ENCODE results near the gene HERC2. TPM values are rescaled to one million over a fixed set of nuclear protein-coding genes. Genes with fewer than 3 reads are reported as not detected.

Gene HERC2
- total RNA-seq, 1 donor from 2014 or later, result 55.3 TPM

- no peak for DNase-seq
- Histone ChIP-seq H3K4me3 (no peak overlapping the region), H3K36me3 (peaks cover 92% of the 10 kb centered on the region), H3K27ac (no peak overlapping the region), H3K4me1 (no peaks in the 10 kb centered on the region), H3K9me3 (no peaks in the 10 kb centered on the region), H3K27me3 (ENCODE audit: low read depth) (no peaks in the 10 kb centered on the region)
- ATAC-seq, result no peak
- intact Hi-C loops (cut with DNase I), result no loop called here
- TF ChIP-seq, protein P1, sequence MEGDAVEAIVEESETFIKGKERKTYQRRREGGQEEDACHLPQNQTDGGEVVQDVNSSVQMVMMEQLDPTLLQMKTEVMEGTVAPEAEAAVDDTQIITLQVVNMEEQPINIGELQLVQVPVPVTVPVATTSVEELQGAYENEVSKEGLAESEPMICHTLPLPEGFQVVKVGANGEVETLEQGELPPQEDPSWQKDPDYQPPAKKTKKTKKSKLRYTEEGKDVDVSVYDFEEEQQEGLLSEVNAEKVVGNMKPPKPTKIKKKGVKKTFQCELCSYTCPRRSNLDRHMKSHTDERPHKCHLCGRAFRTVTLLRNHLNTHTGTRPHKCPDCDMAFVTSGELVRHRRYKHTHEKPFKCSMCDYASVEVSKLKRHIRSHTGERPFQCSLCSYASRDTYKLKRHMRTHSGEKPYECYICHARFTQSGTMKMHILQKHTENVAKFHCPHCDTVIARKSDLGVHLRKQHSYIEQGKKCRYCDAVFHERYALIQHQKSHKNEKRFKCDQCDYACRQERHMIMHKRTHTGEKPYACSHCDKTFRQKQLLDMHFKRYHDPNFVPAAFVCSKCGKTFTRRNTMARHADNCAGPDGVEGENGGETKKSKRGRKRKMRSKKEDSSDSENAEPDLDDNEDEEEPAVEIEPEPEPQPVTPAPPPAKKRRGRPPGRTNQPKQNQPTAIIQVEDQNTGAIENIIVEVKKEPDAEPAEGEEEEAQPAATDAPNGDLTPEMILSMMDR (IDR thresholded peaks at IDR 0.05), result no peak
Observed at GRCh38 chr15:28120359-28120640, 201.7 kb downstream of the HERC2 start.

DNA sequence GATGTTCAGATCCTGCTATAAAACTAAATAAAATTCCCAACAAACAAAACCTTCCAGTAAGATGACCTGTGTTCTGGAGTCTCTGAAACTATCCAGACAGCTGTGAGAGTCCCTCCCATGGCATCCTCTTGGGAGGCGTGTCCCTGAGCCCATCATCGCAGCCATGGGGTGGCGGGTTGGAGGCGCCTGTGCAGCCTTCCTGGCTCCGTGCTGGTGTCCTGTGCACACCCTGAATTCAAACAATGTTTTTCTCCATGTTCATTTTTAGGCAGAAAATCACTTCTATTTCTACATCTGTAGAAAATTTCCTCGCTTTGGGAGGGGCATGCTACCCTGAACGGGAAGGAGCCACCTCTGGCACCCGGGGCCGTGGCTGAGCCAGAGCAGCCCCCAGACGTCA is 203.4 kb downstream of the HERC2 start:
- H3K36me3 ChIP-seq, result peaks cover 92% of the 10 kb centered on the region
- no peak for ATAC-seq
- intact Hi-C loops (cut with DNase I), result no loop called here

DNA sequence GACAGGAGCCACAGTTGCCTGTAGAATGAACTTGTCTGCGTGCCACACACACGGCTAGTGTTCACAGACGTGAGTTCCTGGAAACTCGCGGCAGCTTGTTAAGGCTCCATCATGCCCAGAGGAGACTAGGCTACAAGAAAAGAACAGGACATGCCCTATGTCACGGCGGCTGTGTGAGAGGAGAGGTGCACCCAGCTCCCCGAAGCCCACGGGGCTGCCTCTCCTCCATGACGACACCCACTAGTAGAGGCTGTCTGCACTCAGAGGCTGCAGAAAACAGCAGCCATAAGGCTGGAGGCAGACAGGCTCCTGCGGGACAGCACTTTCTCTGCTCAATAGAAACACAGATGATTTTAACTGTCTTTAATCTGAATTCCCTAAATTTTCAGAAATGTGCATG is 203.9 kb downstream of the HERC2 start:
- Histone ChIP-seq H3K27ac (no peak overlapping the region), H3K36me3 (peaks cover 92% of the 10 kb centered on the region), H3K4me3 (no peak overlapping the region), H3K4me1 (no peaks in the 10 kb centered on the region), H3K9me3 (no peaks in the 10 kb centered on the region), H3K27me3 (ENCODE audit: low read depth) (no peaks in the 10 kb centered on the region)
- intact Hi-C loops (cut with DNase I), result no loop called here
- no peak for ATAC-seq
- TF ChIP-seq, protein P1 (IDR thresholded peaks at IDR 0.05), result no peak
- DNase-seq, result no peak

More for the DNA sequence above, 203.4 kb downstream of the HERC2 start:
- no peaks in the 10 kb centered on the region for H3K4me1 ChIP-seq
- H3K9me3 ChIP-seq, result no peaks in the 10 kb centered on the region
- H3K27ac ChIP-seq, result no peak overlapping the region
- TF ChIP-seq, protein P1 (IDR thresholded peaks at IDR 0.05), result no peak
- H3K27me3 ChIP-seq (ENCODE audit: low read depth), result no peaks in the 10 kb centered on the region
- DNase-seq, result no peak
- H3K4me3 ChIP-seq, result no peak overlapping the region

- Histone ChIP-seq H3K27me3 (ENCODE audit: low read depth) (no peaks in the 10 kb centered on the region), H3K4me1 (no peaks in the 10 kb centered on the region), H3K36me3 (peaks cover 94% of the 10 kb centered on the region), H3K9me3 (no peaks in the 10 kb centered on the region), H3K4me3 (no peak overlapping the region), H3K27ac (no peak overlapping the region)
- DNase-seq, result no peak
- intact Hi-C loops (cut with DNase I), result no loop called here
- no peak for ATAC-seq
- TF ChIP-seq, protein P1 (IDR thresholded peaks at IDR 0.05), result no peak
Observed at GRCh38 chr15:28117432-28117990, 204.5 kb downstream of the HERC2 start.

GRCh38 chr15:28116521-28117431 is 205.2 kb downstream of the HERC2 start:
- H3K27ac ChIP-seq, result no peak overlapping the region
- H3K9me3 ChIP-seq, result no peaks in the 10 kb centered on the region
- H3K27me3 ChIP-seq (ENCODE audit: low read depth), result no peaks in the 10 kb centered on the region
- DNase-seq (peak; percentile 43), ATAC-seq (peak in 1 of 2 donors; percentile 8)
- intact Hi-C loops (cut with DNase I), result no loop called here
- H3K4me1 ChIP-seq, result no peaks in the 10 kb centered on the region
- no peak overlapping the region for H3K4me3 ChIP-seq
- TF ChIP-seq, protein P1 (IDR thresholded peaks at IDR 0.05), result no peak
- H3K36me3 ChIP-seq, result peaks cover 95% of the 10 kb centered on the region
